HUDEP-2 (cell line): ENCODE results near the gene NRXN3.

Experiments
- DNase-seq, 76 experiments: peaks; one replicate each; lab custom pipeline; 2025; ENCODE audit not compliant: unreplicated experiment in 76 of 76; lab: John Stamatoyannopoulos, UW

The NRXN3 gene

DNA sequence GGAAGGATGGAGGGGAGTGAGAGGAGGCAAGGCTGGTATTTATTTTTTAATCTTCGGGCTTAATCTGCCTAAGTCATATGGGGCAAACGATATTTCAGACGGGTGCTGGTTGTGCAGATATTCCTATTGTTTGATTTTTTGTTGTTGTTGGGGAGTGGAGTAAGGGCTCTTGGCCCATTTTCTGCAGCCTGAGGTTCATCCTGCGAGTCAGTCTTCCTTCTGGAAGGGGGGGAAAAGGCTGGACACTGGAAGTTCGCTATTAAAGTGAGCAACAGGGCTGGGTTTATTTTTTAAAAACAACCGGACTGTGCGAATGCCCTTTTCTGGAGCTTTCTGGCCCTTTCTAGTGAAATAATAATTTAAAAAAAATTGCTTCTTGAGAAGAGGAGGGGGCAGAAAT lies 2.3 kb downstream of the NRXN3 start:
- DNase-seq, result no peak

DNA sequence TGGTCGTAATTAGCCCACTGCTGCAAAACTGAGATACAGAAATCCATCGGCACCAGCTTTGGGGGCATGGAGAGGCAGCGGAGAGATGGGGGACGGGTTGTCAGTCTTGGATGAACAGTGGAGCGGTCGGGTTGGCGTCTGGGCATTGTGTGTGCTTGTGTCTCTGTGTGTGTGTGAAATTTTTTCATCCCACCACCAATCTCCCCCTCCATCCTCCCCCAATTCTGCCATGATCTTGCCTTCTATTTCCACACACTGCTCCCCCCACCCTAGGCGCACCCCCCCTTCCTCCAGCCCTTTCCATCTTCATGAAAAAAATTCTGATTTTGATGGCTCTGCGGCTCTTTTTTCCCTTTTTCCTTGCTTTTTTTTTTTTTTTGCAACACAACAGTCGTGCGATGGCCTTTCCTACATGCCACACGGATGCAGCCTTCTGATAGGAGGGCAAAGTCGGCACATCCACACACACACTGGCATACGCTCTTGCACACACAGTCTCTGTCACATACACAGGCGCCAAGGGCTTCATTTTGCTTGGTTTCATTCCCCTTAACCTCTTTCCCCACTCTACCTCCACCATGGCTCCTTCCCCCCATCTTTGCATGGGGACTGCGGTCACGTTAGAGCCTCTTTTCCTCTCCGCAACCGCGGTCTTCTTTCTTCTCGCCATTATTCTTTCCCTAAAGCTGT lies 3.3 kb downstream of the NRXN3 start:
- no peak for DNase-seq

DNA sequence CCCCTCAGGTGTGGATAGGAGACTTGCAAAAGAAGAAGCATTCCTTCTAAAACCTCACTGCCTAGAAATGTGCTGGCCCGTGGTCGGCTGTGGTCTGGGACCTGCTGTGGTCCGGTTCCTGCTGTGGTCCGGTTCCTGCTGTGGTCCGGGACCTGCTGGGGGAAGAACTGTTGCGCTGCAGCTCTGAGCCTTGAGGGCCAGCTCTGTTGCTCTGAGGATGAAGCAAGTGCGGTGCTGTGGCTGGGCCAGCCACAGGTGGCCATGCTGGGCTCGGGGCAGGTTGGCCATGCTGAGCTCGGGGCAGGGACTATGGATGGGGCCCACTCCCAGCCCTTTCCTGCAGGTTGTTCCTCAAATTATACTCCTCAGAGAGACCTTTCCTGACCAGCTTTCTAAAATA lies 5.2 kb downstream of the NRXN3 start:
- no peak for DNase-seq

DNA sequence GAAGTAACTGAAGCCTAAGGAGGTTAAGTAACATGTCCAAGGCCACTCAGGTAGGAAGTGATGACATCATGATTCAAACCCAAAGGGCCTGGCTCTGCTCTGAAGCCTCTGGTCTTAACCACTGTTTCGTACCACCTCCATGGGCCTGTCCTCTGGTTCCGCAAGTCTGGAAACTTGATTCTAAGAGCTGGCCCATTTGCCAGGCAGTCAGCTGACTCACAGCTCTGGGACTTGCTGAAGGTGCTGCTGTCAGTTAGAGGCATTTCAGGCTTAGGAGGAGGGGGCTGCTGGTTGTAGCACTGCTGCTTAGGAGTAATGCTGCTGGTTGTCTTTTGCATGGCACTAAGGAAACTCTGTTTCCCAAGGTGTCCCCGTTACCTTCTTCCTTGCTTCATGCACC lies 7.9 kb downstream of the NRXN3 start:
- no peak for DNase-seq

DNA sequence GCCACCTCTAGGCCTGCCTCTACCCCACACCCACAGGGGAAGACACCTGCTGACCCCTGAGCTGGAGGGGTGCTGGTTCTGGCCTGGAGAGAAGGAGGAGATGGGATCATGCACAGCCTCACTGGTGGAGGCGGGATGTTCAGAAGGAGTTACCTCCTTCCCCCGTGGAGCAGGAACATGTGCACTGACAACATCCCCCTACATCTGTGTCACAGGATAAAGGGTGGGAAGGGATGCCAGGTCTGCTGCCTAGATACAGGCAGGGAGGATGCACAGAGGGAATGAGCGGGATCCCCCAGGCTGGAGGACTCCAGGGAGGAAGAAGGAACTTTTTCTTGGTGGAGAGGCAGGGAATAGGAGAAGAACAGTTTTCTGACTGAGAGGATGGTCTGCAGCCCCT lies 8.8 kb downstream of the NRXN3 start:
- DNase-seq, result no peak

DNA sequence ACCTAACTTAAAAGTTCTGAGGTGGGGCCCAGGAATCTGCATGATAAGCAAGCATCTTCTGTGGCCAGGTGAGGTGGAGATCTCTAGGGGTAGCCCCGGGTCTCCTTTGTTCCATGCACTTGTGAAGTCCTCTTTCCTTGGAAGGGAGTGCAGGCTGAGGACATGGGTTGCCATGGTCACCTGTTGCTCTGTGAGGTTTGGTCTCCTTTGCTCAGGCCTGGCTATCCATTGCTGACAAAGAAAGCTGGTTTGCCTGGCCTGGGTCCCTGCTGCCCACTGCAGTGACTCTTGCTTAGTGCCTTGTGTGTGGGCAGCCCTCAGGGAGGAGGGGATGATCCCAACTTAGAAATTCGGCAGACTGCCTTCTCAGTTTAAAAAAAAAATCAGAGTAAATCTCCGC lies 11.1 kb downstream of the NRXN3 start:
- DNase-seq, result no peak

DNA sequence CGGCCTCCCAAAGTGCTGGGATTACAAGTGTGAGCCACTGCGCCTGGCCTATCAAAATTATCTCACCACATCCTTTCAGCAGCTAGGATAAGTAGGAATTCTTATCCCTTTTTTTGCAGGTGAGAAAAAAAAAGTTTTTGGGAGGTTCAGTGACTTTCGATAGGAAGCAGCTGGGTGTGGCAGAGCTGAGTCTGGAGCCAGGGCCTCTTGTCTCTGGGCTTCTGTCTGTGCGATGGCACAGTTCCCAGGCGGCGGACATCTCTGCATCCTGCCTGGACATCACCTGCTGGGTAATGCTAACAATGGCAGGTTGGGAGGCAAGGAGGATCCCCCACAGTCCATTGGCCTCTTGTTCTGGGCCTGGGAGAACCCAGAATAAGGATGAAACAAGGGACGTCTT lies 12.5 kb downstream of the NRXN3 start:
- no peak for DNase-seq

DNA sequence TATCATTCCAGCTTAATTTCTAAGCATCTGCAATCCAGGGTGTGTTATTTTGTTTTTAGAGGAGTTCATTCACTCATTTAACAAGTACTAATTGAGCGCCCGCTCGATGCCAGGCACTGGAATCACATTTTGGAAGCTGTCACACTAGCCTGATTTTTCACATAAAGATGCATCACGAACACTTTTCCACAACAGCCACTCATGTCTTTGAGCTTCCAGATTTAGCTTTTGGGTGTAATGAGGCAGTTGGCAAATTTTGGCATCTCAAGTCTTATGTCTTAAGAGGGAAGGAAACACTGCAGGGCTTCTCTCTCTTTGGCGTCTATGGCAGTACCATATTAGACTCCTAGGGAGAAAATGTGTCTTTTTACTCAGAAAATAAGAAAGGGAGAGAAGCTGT lies 14.0 kb downstream of the NRXN3 start:
- DNase-seq, result no peak

DNA sequence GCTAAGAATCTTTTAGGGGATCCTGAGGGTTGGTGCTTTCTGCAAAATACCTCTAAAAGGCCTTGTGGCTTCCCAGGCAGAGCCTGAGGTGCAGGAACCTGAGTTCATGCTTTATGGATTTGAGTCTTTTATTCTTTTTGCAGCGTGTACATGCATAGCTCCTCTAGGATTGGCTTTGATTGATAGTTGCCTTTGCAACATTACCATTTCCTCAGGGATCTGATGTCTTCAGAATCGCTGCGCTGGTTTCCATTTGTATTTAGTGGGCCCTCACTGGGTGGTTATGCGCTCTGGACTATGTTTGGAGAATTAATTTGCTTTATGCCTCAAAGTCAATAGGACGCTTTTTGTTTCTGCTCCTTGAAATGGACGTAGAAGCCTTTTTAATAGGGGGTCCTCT lies 16.1 kb downstream of the NRXN3 start:
- no peak for DNase-seq

DNA sequence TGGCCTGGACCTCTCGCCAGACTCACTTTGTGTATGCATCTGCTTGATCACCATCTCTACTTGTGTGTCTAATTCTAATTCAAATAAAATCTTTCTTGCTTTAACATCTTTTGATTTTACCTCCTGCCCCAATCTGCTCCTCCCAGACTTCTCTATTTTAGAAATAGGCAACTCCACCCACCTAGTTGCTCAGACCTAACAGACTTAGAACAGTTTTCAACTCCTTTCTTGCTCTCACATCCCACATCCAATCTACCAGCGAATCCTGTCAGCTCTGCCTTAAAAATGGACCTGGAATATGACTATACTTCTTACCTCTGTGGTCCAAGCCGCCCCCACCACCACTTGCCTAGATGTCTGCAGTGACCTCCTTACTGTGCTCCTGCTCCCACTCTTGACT lies 18.7 kb downstream of the NRXN3 start:
- no peak for DNase-seq

DNA sequence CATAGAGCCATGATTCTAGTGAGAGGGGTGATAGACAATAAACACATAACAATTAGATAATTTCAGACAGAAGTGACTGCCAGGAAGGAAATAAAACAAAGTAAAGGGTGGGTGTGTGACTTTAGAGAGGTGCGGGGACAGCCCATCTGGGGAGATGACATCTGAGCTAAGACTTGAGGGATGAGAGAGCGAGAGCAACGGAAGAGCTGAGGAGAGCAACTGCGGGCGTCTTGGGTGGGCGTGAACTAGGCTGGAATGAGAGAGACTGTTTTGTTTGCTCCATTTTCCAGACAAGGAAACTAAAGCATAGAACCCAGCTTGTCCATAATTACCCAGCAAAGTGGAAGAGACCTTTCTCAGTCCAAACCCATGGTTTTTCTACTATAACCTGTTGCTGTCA lies 25.3 kb downstream of the NRXN3 start:
- no peak for DNase-seq

DNA sequence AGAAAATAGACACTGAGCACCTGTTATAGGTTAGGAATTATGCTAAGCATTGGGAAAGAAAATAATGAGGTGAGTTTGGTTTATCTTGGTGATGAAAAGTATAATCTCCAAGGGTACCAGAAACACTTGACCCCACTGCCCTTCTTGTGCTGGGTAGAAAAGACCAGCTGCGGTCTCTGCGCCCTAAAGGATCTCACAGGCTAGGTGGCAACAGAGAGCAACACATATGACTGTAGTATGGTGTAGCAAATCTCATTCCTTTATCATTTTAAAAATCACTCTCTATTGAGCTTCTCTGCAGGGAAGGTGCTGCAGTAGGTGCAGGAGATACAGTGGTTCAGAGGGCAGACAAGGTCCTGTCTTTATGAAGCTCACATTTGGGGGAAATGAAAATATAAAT lies 26.1 kb downstream of the NRXN3 start:
- no peak for DNase-seq

DNA sequence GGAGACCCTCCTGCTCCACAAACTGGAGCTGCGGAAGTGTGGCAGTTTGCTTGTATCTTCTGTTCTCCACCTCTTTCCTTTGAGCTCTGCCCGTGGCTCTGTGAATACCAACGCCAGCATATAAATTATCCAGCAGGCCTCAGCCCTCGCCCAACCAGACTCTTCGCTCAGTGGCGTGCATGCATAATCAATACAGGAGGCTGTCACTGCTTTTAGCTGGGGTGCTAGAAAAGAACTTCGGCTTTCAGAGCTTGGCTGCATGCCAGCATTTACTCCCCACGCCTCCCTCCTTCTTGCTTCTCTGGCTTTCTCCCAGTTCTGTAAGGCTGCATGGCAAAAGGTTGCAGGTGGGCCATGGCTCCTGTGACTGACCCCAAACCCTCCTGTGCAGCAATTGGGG lies 26.9 kb downstream of the NRXN3 start:
- no peak for DNase-seq

DNA sequence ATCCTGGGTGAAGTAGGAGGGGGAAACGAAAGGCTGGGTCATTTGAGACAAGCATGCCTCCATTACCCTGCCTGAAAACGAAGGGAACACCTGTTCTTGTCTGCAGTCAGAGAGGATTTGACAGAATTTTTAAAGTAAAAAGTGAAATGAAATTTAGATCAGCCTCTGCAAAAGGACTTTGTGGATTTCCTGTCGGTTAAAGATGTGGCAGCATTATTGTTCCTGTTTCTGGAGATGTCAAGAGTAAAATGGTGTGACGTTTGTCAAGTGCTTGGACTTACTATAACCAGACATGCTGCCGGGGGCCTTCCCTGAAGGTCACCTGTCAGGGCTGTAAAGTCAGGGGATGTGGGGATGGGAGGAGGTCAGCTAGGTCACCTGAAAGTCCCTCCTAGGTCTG lies 32.0 kb downstream of the NRXN3 start:
- no peak for DNase-seq

DNA sequence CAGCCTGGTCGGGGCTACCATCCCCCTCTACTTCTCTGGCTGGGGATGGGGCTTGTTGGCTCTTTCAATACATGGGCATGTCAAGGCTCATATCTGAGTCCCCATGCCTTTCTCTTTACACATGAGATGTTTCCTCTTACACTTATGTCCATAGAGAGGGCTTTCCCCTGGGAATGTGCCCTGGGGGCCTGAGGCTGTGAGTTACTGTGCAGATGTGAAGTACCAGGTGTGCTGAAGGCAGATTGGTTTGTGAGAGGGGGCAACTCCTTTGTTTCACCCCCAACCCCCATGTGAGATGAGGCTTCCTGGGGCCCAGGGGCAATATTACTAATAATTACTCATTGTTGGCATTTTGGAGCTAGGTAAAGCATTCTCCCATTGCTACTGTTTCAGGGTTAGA lies 32.8 kb downstream of the NRXN3 start:
- DNase-seq, result no peak

DNA sequence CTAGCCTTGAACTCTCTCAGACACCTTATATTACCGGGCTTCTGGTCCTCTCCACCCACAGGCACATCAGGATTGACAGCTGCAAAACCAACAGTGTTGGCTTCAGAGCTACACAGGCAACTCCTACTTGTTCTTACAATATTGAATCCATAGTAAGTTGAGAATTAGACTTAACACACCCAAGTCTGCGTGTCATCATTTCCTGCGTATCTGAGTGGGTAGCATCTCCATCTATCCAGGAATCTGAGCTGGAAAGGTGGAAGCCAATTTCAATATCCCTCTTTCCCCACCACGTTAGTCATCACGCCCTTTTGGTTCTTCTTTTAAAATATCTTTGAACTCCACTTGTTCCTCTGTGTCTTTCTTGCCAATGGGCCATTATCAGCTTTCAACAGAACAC lies 37.2 kb downstream of the NRXN3 start:
- DNase-seq, result no peak

DNA sequence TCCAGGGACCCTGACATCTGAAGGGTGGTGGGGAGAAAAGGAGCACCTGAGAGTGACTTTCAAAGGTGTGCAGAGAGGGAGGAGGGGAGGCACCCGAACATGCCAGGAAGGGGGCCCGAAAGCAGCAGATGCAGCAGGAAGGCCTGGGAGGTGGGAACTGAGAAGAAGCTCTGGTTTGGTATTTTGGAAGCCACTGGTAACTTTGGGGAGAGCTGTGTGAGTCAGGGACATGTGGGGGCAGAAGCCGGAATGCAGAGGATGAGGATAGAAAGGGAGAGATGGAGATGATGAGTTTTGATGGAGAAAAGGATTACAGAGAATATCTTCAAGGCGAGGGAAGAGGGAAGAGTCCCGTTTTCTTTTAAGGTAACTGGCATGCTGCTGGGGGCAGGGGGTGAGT lies 50.1 kb downstream of the NRXN3 start:
- DNase-seq, result no peak

DNA sequence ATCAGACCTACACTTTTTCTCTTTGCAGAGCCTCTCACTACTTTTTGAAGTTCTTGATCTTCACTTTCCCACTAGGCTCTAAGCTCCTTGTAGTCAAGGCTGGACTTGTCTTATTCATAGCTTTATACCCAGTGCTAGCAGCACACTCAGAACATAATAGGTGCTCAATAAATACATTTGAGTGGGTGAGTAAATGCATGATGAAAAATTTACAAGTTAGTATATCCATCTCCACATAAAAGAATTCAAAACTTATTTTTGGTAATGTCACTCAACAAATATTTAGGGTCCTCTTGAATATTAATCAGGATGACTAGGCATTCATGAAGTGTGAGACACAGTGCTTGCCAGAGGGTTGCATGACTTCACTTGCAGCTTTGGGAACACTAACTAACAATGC lies 52.6 kb downstream of the NRXN3 start:
- no peak for DNase-seq

DNA sequence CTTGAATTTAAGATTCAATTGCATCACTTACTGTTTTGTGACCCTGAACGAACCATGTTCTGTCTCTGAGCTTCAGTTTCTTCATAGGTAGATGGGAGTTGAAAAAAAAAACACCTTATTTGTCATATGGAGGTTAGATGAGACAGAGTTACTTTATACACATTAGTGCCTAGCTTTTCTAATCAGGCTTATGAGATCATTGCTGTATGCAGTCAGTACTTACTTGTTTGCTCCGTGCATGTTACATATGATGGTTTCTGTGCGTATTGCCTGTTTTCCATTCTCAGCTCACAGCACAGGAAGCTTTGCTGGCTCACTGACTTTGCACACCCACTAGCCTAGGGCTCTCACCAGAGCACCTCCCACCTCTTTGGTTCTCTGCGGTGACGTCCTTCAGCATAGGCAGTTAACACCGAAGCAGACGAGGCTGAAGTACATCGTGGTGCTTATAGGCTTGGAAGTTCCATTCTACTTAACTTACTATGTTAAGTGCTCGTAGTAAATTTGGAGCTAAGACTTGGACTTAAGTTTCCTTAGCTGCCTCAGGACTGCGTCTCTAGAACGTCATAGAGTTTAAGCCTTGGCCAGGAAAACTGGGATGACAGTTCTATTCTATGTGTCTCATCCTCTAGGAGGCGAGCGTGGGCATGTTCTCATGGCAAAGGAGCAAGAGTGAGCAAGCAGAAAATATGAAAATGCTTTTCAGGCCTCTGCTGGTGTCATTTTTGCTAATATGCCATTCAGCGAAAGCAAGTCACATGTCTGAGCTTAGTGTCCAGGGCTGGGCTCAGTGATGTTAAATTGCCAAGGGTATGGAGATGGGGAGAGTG lies 57.3 kb downstream of the NRXN3 start:
- no peak for DNase-seq

DNA sequence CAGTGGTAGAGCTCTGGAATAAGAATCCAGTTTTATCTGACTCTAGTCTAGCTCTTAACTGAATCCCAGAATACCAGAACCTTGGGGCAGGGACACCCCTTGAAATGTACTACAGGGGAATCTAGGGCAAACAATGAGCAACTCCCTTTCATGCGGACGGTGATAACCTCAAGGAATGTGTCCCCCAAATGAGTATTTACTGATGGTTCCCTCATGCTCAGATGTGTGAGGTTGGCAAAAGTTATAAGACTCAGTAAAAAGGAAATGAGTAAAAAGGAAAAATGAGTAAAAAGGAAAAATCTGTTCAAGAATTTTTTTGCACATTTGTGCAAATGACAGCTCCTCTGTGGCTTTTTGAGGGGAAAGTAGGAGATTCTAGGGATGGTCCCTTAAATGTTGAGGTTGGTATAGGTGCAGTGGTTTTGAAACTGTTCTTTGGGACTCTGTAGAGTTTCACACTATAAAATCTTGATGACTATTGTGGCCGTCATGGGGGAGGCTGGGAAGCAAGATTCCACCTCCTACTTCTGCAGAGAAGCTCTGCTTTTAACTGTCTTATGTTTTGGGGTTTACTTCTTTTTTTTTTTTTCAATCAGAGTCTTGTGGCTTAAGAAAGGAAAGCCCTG lies 58.6 kb downstream of the NRXN3 start:
- no peak for DNase-seq

DNA sequence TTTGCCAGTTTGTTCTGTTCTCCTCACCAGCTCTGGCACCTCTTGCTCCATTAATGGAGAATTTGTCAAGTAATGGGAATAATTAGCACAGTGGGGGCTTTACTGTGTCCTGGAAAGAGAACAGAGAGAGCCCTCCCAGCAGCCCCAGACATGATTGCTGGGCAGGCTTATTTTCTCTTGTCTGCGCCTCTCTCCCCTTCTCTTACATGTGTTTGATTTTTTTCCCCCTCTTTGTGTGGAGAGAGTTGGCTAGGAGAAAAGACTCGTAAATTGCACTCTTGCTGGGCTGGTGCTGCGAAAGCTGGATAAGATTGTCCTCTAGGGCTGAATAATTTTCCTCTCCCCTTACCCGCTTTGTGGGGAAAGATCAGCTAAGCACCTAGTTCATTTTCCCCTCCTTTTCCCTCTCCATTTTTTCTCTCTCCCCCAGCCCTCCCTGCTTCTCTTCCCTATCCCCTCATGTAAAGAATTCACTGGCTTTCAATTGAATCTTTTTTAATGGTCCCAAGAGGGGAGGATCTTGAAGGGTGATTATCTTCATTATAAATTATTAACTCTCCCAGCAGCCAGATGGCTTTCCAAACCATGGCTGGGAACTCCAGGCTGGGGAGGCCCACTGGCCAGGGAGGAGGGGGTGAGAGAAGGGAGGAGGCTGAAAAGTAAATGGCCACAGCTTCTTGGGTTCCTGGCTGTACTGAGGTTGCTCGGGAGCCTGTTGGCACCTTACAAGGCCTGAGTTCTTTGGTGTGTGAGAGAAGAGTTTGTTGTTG lies 62.2 kb downstream of the NRXN3 start:
- no peak for DNase-seq
